ENCODE data around the gene SLC7A5. TPM values are rescaled to one million over a fixed set of nuclear protein-coding genes. Genes with fewer than 3 reads are reported as not detected.

The SLC7A5 gene
- total and polyA plus RNA-seq, 2 of the 13 experiments (the other 11 are each of a cell fraction or from before 2014, with no cell fraction given): 79.6 to 155 TPM

- TF ChIP-seq JUND (CRISPR knock-in tag; IDR thresholded peaks at IDR 0.05) (0 out of 2 replicates have a peak, but pooled peaks have one; percentile 14), ZNF343 (CRISPR knock-in tag; IDR thresholded peaks at IDR 0.05) (0 out of 2 replicates have a peak, but pooled peaks have one; percentile 54), TBX3 (IDR thresholded peaks at IDR 0.05; ENCODE audit: borderline replicate concordance) (peak; percentile 85; the same call in 1 of the 2 replicates), ZFAT (CRISPR knock-in tag; conservative IDR thresholded peaks at IDR 0.05) (0 out of 2 replicates have a peak, but pooled peaks have one; percentile 16), HNRNPL (IDR thresholded peaks at IDR 0.05; ENCODE audit: low read depth, low read length) (0 out of 2 replicates have a peak, but pooled peaks have one; percentile 22), ZSCAN31 (CRISPR knock-in tag; IDR thresholded peaks at IDR 0.05; ENCODE audit: low read depth) (0 out of 2 replicates have a peak, but pooled peaks have one; percentile 47), ZNF230 (CRISPR knock-in tag; IDR thresholded peaks at IDR 0.05) (no peak), MXD4 (CRISPR knock-in tag; IDR thresholded peaks at IDR 0.05) (0 out of 2 replicates have a peak, but pooled peaks have one; percentile 32), SOX6 (IDR thresholded peaks at IDR 0.05) (no peak), SOX6 (CRISPR knock-in tag; IDR thresholded peaks at IDR 0.05) (peak; percentile 47), ZIK1 (CRISPR knock-in tag; IDR thresholded peaks at IDR 0.05; ENCODE audit: borderline replicate concordance, low read depth) (0 out of 2 replicates have a peak, but pooled peaks have one; percentile 9), ZFX (CRISPR knock-in tag; IDR thresholded peaks at IDR 0.05; ENCODE audit: low read depth) (peak; percentile 52), ISL2 (CRISPR knock-in tag; IDR thresholded peaks at IDR 0.05) (0 out of 2 replicates have a peak, but pooled peaks have one; percentile 8), NCOA2 (CRISPR knock-in tag; IDR thresholded peaks at IDR 0.05) (peak; percentile 38; the same call in 1 of the 2 replicates), FOXK1 (CRISPR knock-in tag; IDR thresholded peaks at IDR 0.05; ENCODE audit: borderline replicate concordance, low read depth) (peak; percentile 20; the same call in 1 of the 2 replicates), ZNF878 (CRISPR knock-in tag; IDR thresholded peaks at IDR 0.05) (peak; percentile 55; the same call in 1 of the 2 replicates), ZBTB33 (CRISPR knock-in tag; IDR thresholded peaks at IDR 0.05) (peak; percentile 46; the same call in 1 of the 2 replicates), FOXA3 (CRISPR knock-in tag; IDR thresholded peaks at IDR 0.05) (peak; percentile 59), CREB3 (CRISPR knock-in tag; IDR thresholded peaks at IDR 0.05) (0 out of 2 replicates have a peak, but pooled peaks have one; percentile 37), MED1 (CRISPR knock-in tag; IDR thresholded peaks at IDR 0.05) (peak; percentile 74), KAT8 (CRISPR knock-in tag; IDR thresholded peaks at IDR 0.05) (peak; percentile 60; the same call in 1 of the 2 replicates)
These were observed 62.4 kb downstream of the SLC7A5 start (continued) for GRCh38 chr16:87806641-87807546.
